Sigmoid colon (tissue), 7 donors: Measurements from ENCODE around the gene BEST1. TPM values are rescaled to one million over a fixed set of nuclear protein-coding genes. Genes with fewer than 3 reads are reported as not detected.
"Not testable (repeated sequence)": the region's sequence is repeated elsewhere in the genome, so short reads cannot be mapped to it uniquely, and the experiment has no call there.

Experiments
- DNase-seq: peaks from one replicate; pipeline ENCODE4 v3.0.0-alpha.2; 2019
- H3K27ac ChIP-seq, 4 donors: fragments of 200-600 bp; sonication (generic); one replicate each; pipeline ENCODE4 v1.5.1; 2016 to 2019; ENCODE audit warnings: mild to moderate bottlenecking in 1 of 4
- H3K27me3 ChIP-seq, 3 donors: fragments of 200-600 bp; sonication (generic); one replicate each; pipeline ENCODE4 v1.5.1; 2019; ENCODE audit warnings: mild to moderate bottlenecking in 1 of 3
- H3K36me3 ChIP-seq, 4 donors: fragments of 200-600 bp; sonication (generic); one replicate each; pipeline ENCODE4 v1.5.1; 2016 to 2019
- H3K4me1 ChIP-seq, 4 donors: fragments of 200-600 bp; sonication (generic); one replicate each; pipeline ENCODE4 v1.5.1; 2017 to 2019
- H3K4me3 ChIP-seq, 4 donors: fragments of 200-600 bp; sonication (generic); one replicate each; pipeline ENCODE4 v1.5.1; 2017 to 2019; ENCODE audit warnings: mild to moderate bottlenecking in 2 of 4, moderate library complexity in 1 of 4
- H3K9me3 ChIP-seq, 4 donors: fragments of 200-600 bp in 3 of 4; sonication (generic) in 3 of 4; one replicate each; pipeline versions ENCODE4 v1.5.1 to v1.6.1; 2013 to 2019
- EP300 ChIP-seq, 4 donors: sonication (generic); formaldehyde crosslinking; IDR thresholded peaks; one replicate each; pipeline ENCODE4 v1.6.1; 2017; ENCODE audit warnings: antibody characterized with exemption in 4 of 4
- POLR2A ChIP-seq, 2 donors: fragments of 450-650 bp; IDR thresholded peaks; one replicate each; pipeline ENCODE4 v1.6.1; 2016; ENCODE audit warnings: antibody characterized with exemption in 2 of 2, mild to moderate bottlenecking in 2 of 2, moderate library complexity in 2 of 2
- POLR2AphosphoS5 ChIP-seq, 4 donors: sonication (generic); formaldehyde crosslinking; IDR thresholded peaks; one replicate each; pipeline ENCODE4 v1.6.1; 2017; ENCODE audit warnings: antibody characterized with exemption in 4 of 4
- WGBS, 2 donors: extraction: QIAGEN DNeasy Blood & Tissue Kit; methylation state at CpG; one replicate each; pipeline ENCODE4 v1.1.7; 2013; 5-methylcytosine and 5-hydroxymethylcytosine counted together
- intact Hi-C: fragments of 100-400 bp; cut with DNase I; formaldehyde crosslinking; loops from one replicate; pipeline ENCODE4 v1.15.1; 2023
- polyA plus RNA-seq, 3 donors: library from polyadenylated mRNA; stranded (reverse); fragments of 200-250 nt; gene quantifications; one replicate each; pipeline ENCODE4 v1.2.3, GENCODE V29; 2013
- total RNA-seq, 4 donors: library from RNA; depleted of rRNA; stranded (reverse); fragments of >200 nt; gene quantifications; one replicate each; pipeline ENCODE4 v1.1.0, GENCODE V29; 2016
- TF ChIP-seq, protein P1 (sequence below), 4 experiments: fragments of 450-650 bp in 3 of 4; fragments of 200-600 bp in 1 of 4; IDR thresholded peaks; one replicate each; pipeline ENCODE4 v1.5.1; 2016 to 2019; ENCODE audit warnings: antibody characterized with exemption in 4 of 4, mild to moderate bottlenecking in 3 of 4, moderate library complexity in 2 of 4
- donor health status: healthy with polysubstance abuse.
- donor health status: Bipolar disorder and iron deficiency.
- donor health status: healthy.

Gene BEST1
- total and polyA plus RNA-seq, 7 donors = 0.83 to 9.6 (median 4.3) TPM

DNA sequence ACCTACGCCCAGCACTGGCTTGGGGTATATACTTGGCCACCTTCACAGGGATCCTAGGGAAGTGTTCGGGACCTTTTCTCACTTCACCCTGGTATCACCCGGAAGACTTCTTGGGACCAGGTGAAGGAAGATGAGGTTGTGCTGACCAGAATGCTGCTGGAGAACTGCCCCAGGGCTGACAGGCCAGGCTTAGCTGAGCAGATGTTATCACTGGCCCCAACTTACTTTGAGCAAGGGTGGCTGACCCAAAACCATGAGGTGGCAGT, 12.8 kb downstream of the BEST1 start:
- Histone ChIP-seq H3K27me3 (no peaks in the 10 kb centered on the region), H3K4me3 (no peak overlapping the region), H3K36me3 (peaks cover 15 to 50% (median 23%) of the 10 kb centered on the region in 4 donors), H3K27ac (peak overlapping the region; percentile 99 to 100 (median 100)), H3K4me1 (peaks cover 0 to 57% (median 48%) of the 10 kb centered on the region in 4 donors), H3K9me3 (no peaks in the 10 kb centered on the region)
- WGBS, 2 donors = 92 to 95% methylated on average over 3 of the region's 3 CpGs
- TF ChIP-seq EP300 (IDR thresholded peaks at IDR 0.05) (no peak), POLR2AphosphoS5 (IDR thresholded peaks at IDR 0.05) (peak in 1 of 4 donors; percentile 3)
- DNase-seq = no peak
- intact Hi-C loops = no loop called here

DNA sequence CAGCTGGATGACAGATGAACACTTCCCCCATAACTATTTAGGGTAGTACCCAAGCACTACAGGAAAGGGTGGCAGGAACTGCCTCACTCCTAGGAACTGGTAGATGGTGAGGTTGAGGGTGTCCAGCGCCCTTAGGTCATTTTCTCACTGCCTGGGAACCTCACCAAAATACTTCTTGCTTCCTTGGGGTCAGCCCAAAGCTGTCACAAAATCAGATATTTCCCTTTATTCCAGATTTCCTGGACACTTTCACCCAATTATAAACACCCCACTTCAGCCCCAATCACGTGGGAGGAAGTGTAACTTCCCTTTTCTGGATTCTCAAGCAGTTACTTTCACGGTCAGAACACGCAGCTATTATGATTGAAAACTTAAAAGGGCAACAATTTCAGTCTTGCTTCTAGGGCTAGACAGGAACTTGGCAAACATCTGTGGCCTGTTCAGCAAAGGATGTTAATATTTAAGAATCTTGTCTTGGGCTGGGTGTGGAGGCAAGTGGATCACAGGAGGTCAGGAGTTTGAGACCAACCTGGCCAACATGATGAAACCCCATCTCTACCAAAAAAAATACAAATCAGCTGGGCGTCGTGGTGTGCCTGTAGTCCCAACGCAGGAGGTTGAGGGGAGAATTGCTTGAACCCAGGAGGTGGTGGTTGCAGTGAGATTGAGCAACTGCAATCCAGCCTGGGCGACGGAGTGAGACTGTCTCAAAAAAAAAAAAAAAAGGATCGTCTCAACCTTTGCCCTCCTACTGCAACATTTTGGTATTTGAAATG, 13.3 kb downstream of the BEST1 start:
- Histone ChIP-seq H3K27ac (peak overlapping the region; percentile 99 to 100 (median 100)), H3K4me3 (peak overlapping the region in 1 of 4 donors; percentile 97), H3K27me3 (no peaks in the 10 kb centered on the region), H3K36me3 (peaks cover 15 to 50% (median 23%) of the 10 kb centered on the region in 4 donors), H3K9me3 (no peaks in the 10 kb centered on the region), H3K4me1 (peaks cover 0 to 62% (median 52%) of the 10 kb centered on the region in 4 donors)
- TF ChIP-seq POLR2A (IDR thresholded peaks at IDR 0.05) (no peak), EP300 (IDR thresholded peaks at IDR 0.05) (peak in 2 of 4 donors; percentile 2 to 11), POLR2AphosphoS5 (IDR thresholded peaks at IDR 0.05) (peak; percentile 3 to 34 (median 21))
- TF ChIP-seq, protein P1, sequence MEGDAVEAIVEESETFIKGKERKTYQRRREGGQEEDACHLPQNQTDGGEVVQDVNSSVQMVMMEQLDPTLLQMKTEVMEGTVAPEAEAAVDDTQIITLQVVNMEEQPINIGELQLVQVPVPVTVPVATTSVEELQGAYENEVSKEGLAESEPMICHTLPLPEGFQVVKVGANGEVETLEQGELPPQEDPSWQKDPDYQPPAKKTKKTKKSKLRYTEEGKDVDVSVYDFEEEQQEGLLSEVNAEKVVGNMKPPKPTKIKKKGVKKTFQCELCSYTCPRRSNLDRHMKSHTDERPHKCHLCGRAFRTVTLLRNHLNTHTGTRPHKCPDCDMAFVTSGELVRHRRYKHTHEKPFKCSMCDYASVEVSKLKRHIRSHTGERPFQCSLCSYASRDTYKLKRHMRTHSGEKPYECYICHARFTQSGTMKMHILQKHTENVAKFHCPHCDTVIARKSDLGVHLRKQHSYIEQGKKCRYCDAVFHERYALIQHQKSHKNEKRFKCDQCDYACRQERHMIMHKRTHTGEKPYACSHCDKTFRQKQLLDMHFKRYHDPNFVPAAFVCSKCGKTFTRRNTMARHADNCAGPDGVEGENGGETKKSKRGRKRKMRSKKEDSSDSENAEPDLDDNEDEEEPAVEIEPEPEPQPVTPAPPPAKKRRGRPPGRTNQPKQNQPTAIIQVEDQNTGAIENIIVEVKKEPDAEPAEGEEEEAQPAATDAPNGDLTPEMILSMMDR (IDR thresholded peaks at IDR 0.05) = no peak
- WGBS, 2 donors = 36 to 39% methylated on average over 10 of the region's 10 CpGs
- peak; percentile 72 for DNase-seq
- intact Hi-C loops = no loop called here

DNA sequence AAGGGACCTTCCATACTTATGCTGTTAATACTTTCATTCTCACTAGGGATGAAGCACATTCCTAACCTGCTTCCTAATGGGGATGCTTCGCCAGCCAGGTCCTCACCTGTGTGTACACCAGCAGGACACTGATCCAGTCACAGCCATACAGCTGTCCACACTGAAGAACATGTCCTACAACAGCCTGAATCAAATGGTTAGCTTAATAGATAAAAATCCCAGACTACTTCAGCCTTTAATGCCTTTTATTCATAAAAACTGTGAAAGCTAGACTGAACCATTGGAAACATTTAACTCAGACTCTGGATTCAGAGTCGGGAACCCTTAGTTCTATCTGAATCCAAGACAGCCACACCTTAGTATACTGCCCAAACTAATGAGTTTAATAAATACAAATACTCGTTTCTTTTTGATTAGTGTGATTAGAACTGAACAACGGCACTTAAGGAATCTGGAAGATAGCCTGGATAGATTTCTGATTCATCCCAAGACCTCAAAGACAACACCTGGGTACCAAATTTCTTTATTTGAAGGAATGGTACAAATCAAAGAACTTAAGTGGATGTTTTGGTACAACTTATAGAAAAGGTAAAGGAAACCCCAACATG, 14.0 kb downstream of the BEST1 start:
- Histone ChIP-seq H3K9me3 (no peaks in the 10 kb centered on the region), H3K36me3 (peaks cover 15 to 47% (median 23%) of the 10 kb centered on the region in 4 donors), H3K4me1 (peaks cover 0 to 69% (median 59%) of the 10 kb centered on the region in 4 donors), H3K27ac (peak overlapping the region; percentile 99 to 100 (median 100)), H3K27me3 (no peaks in the 10 kb centered on the region), H3K4me3 (peak overlapping the region in 3 of 4 donors; percentile 83 to 97 (median 88))
- TF ChIP-seq, protein P1 (IDR thresholded peaks at IDR 0.05) = no peak
- TF ChIP-seq EP300 (IDR thresholded peaks at IDR 0.05) = no peak
- peak in 1 of 2 donors; percentile 27 for TF ChIP-seq POLR2A (IDR thresholded peaks at IDR 0.05)
- peak in 2 of 4 donors; percentile 16 to 48 for TF ChIP-seq POLR2AphosphoS5 (IDR thresholded peaks at IDR 0.05)
- DNase-seq = no peak
- intact Hi-C loops = no loop called here
- WGBS, 2 donors = 32 to 75% methylated on average over 4 of the region's 4 CpGs

DNA sequence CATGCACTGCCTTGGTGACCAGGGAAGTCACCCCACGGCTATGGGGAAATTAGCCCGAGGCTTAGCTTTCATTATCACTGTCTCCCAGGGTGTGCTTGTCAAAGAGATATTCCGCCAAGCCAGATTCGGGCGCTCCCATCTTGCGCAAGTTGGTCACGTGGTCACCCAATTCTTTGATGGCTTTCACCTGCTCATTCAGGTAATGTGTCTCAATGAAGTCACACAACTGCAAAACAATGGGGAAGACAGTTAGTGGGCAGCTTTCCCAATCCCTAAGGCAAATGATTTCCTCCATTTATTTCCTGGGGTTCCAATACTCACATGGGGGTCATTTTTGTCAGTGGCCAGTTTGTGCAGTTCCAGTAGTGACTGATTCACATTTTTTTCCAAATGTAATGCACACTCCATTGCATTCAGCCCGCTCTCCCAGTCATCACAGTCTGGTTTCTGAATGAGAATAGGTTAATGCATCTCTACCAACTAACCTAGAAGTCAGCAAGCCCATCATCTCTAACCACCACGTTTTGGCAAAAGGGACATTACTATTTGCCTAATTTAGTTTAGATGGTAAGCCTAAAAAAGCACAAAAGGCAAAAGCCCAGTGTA, 14.6 kb downstream of the BEST1 start:
- DNase-seq = not testable (repeated sequence)

DNA sequence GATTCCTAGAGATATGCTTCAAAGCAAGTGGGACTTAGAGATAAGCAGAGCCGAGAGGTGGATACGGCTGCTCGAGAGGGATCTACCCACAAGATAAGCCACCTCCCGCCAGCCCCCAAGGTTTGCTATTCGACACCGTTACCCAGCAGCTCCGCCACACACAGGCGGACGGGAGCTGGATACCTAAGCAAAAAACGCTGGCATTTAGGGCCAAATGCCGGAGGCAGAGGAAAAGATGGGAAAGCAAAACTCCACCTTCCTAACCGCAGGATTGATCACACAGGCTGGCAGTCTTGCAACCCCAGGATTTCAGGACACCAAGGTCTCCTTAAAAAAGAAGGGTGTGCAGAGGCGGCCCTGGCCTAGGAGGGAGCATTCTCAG, 16.6 kb downstream of the BEST1 start:
- 0% methylated on average over 13 of the region's 13 CpGs for WGBS, 2 donors
- intact Hi-C loops = loop anchor here (5.0 kb wide), 1 partner anchor 74 kb away; the partner anchor contains the start of gene FADS3

More for the DNA sequence above, 14.6 kb downstream of the BEST1 start:
- Histone ChIP-seq H3K27ac (peak overlapping the region; percentile 99 to 100 (median 100)), H3K4me3 (peak overlapping the region; percentile 83 to 97 (median 90)), H3K36me3 (peaks cover 15 to 41% (median 23%) of the 10 kb centered on the region in 4 donors), H3K4me1 (peaks cover 0 to 75% (median 65%) of the 10 kb centered on the region in 4 donors)
- intact Hi-C loops = loop anchor here (5.0 kb wide), 1 partner anchor 72 kb away; the partner anchor contains the start of gene FADS3
- peak in 2 of 4 donors; percentile 6 to 13 for TF ChIP-seq POLR2AphosphoS5 (IDR thresholded peaks at IDR 0.05)
- 16 to 58% methylated on average over 9 of the region's 9 CpGs for WGBS, 2 donors
- not testable (repeated sequence) for H3K27me3 ChIP-seq, H3K9me3 ChIP-seq

More for the DNA sequence above, 16.6 kb downstream of the BEST1 start:
- peak; percentile 70 for DNase-seq
- Histone ChIP-seq H3K27me3 (no peaks in the 10 kb centered on the region), H3K27ac (peak overlapping the region; percentile 99 to 100 (median 100)), H3K4me3 (peak overlapping the region; percentile 83 to 97 (median 90)), H3K36me3 (peaks cover 15 to 38% (median 23%) of the 10 kb centered on the region in 4 donors), H3K9me3 (no peaks in the 10 kb centered on the region), H3K4me1 (peaks cover 0 to 79% (median 75%) of the 10 kb centered on the region in 4 donors)
- TF ChIP-seq, protein P1 (IDR thresholded peaks at IDR 0.05) = no peak
- no peak for TF ChIP-seq POLR2A (IDR thresholded peaks at IDR 0.05)
- TF ChIP-seq POLR2AphosphoS5 (IDR thresholded peaks at IDR 0.05) = peak in 1 of 4 donors; percentile 3
